GM21381 (cell line): ENCODE measurements around the gene CTAGE1.

Experiments
- ATAC-seq: cut with Tn5 transposase; IDR thresholded peaks from one replicate; pipeline ENCODE4 v1.9.1; 2021; ENCODE audit warnings: mild to moderate bottlenecking, moderate library complexity; ENCODE audit not compliant: unreplicated experiment

CTAGE1 gene

GRCh38 chr18:22439447-22439846 lies 21.7 kb upstream of the CTAGE1 start:
- no peak for ATAC-seq

- ATAC-seq, result no peak
These were observed 18.4 kb upstream of the CTAGE1 start for GRCh38 chr18:22436136-22436535.

- no peak for ATAC-seq
These were observed 17.4 kb upstream of the CTAGE1 start for GRCh38 chr18:22434973-22435608.

GRCh38 chr18:22433956-22434355 lies 16.2 kb upstream of the CTAGE1 start:
- ATAC-seq, result no peak

GRCh38 chr18:22432657-22433137 lies 15.0 kb upstream of the CTAGE1 start:
- ATAC-seq, result no peak

- ATAC-seq, result no peak
These were observed 11.8 kb upstream of the CTAGE1 start for GRCh38 chr18:22429564-22429963.

GRCh38 chr18:22428672-22429071 lies 11.0 kb upstream of the CTAGE1 start:
- no peak for ATAC-seq

- no peak for ATAC-seq
These were observed 10.3 kb upstream of the CTAGE1 start for GRCh38 chr18:22427822-22428549.

GRCh38 chr18:22424565-22424963 lies 6.8 kb upstream of the CTAGE1 start:
- no peak for ATAC-seq

GRCh38 chr18:22423878-22424564 lies 6.3 kb upstream of the CTAGE1 start:
- no peak for ATAC-seq

GRCh38 chr18:22422909-22423548 lies 5.3 kb upstream of the CTAGE1 start:
- no peak for ATAC-seq

- ATAC-seq, result no peak
These were observed 2.9 kb upstream of the CTAGE1 start for GRCh38 chr18:22420652-22421051.

GRCh38 chr18:22412176-22412911 lies 5.4 kb downstream of the CTAGE1 start:
- ATAC-seq, result no peak

- ATAC-seq, result no peak
These were observed 6.3 kb downstream of the CTAGE1 start for GRCh38 chr18:22411446-22411845.

- no peak for ATAC-seq
These were observed 7.6 kb downstream of the CTAGE1 start for GRCh38 chr18:22410126-22410525.

GRCh38 chr18:22409445-22409844 lies 8.3 kb downstream of the CTAGE1 start:
- no peak for ATAC-seq

- no peak for ATAC-seq
These were observed 9.7 kb downstream of the CTAGE1 start for GRCh38 chr18:22408059-22408458.

- ATAC-seq, result no peak
These were observed 12.6 kb downstream of the CTAGE1 start for GRCh38 chr18:22405142-22405541.

- ATAC-seq, result no peak
These were observed 13.8 kb downstream of the CTAGE1 start for GRCh38 chr18:22403950-22404349.

- ATAC-seq, result no peak
These were observed 17.8 kb downstream of the CTAGE1 start for GRCh38 chr18:22399949-22400348.

GRCh38 chr18:22398464-22398863 lies 19.3 kb downstream of the CTAGE1 start:
- ATAC-seq, result no peak
